CD4-positive, alpha-beta memory T cell (primary cell): ENCODE measurements around the gene LNPEP. TPM values are rescaled to one million over a fixed set of nuclear protein-coding genes. Genes with fewer than 3 reads are reported as not detected.
A peak's percentile ranks its signal among the peaks of the same experiment; 100 is the strongest.

Experiments used
- CTCF ChIA-PET: fragments of 350-600 bp; sonication (Branson Sonifier 250); formaldehyde crosslinking; loops from one replicate; lab custom pipeline; 2021; ENCODE audit warnings: inconsistent platforms; ENCODE audit not compliant: partially characterized antibody; lab: Charles Lee
- POLR2A ChIA-PET: fragments of 350-600 bp; sonication (Branson Sonifier 250); formaldehyde crosslinking; loops from one replicate; lab custom pipeline; 2021; ENCODE audit not compliant: partially characterized antibody; lab: Charles Lee
- DNase-seq, 5 donors: peaks; one replicate each; pipeline versions ENCODE4 v3.0.0 to v3.0.0-alpha.2; 2020 to 2022; ENCODE audit warnings: mixed read lengths in 1 of 5
- H3K27ac ChIP-seq: one replicate; pipeline ENCODE4 v1.7.0; 2013; ENCODE audit warnings: low read depth, low read length
- H3K27me3 ChIP-seq: 2 replicates; pipeline ENCODE4 v1.7.0; 2013; ENCODE audit warnings: mild to moderate bottlenecking, low read length, moderate library complexity; ENCODE audit not compliant: insufficient read depth
- H3K36me3 ChIP-seq: 2 replicates; pipeline ENCODE4 v1.7.0; 2013; ENCODE audit warnings: mild to moderate bottlenecking, low read length, moderate library complexity; ENCODE audit not compliant: insufficient read depth
- H3K4me1 ChIP-seq: 2 replicates; pipeline ENCODE4 v1.7.0; 2013; ENCODE audit warnings: mild to moderate bottlenecking, low read length, moderate library complexity; ENCODE audit not compliant: insufficient read depth
- H3K4me3 ChIP-seq, 2 donors: one replicate each; pipeline ENCODE4 v1.7.0; 2013; ENCODE audit warnings: low read length in 2 of 2, mild to moderate bottlenecking in 1 of 2
- H3K9me3 ChIP-seq, 2 donors: one replicate each; pipeline ENCODE4 v1.7.0; 2013; ENCODE audit warnings: low read length in 2 of 2, control low read depth in 1 of 2; ENCODE audit not compliant: control insufficient read depth in 1 of 2
- H3K27ac Mint-ChIP-seq, 7 donors: one replicate each; pipeline ENCODE4 v1.8.0; 2020 to 2021; ENCODE audit warnings: mixed read lengths in 7 of 7, mild to moderate bottlenecking in 6 of 7, inconsistent platforms in 3 of 7, moderate library complexity in 3 of 7
- H3K27me3 Mint-ChIP-seq, 2 donors: one replicate each; pipeline ENCODE4 v1.8.0; 2020 to 2021; ENCODE audit warnings: mixed read lengths in 2 of 2
- H3K36me3 Mint-ChIP-seq, 2 donors: one replicate each; pipeline ENCODE4 v1.8.0; 2020 to 2021; ENCODE audit warnings: mixed read lengths in 2 of 2, inconsistent platforms in 1 of 2, mild to moderate bottlenecking in 1 of 2
- H3K4me1 Mint-ChIP-seq, 4 donors: one replicate each; pipeline ENCODE4 v1.8.0; 2020 to 2021; ENCODE audit warnings: mixed read lengths in 4 of 4, mild to moderate bottlenecking in 1 of 4
- H3K4me3 Mint-ChIP-seq, 8 donors: one replicate each; pipeline ENCODE4 v1.8.0; 2020 to 2021; ENCODE audit warnings: mixed read lengths in 8 of 8, mild to moderate bottlenecking in 7 of 8, moderate library complexity in 6 of 8, inconsistent platforms in 3 of 8
- H3K9me3 Mint-ChIP-seq, 8 donors: one replicate each; pipeline ENCODE4 v1.8.0; 2020 to 2021; ENCODE audit warnings: mixed read lengths in 8 of 8, mild to moderate bottlenecking in 5 of 8, inconsistent platforms in 3 of 8, moderate library complexity in 1 of 8
- intact Hi-C: fragments of 100-400 bp; cut with micrococcal nuclease; formaldehyde crosslinking; loops from one replicate; pipeline ENCODE4 v1.15.1; 2023
- polyA plus RNA-seq, 2 donors: library from polyadenylated mRNA; unstranded; fragments of 300-500 nt; fragmentation: Illumina TruSeq; gene quantifications; one replicate each; pipeline ENCODE4 v1.2.3, GENCODE V29; 2021
- total RNA-seq, 2 experiments: library from RNA; stranded (reverse); gene quantifications; one replicate each; pipeline ENCODE4 v1.2.3, GENCODE V29; 2021

Gene LNPEP
- total and polyA plus RNA-seq, 4 experiments from 2014 or later = 23.5 to 97.3 (median 65.5) TPM

DNA sequence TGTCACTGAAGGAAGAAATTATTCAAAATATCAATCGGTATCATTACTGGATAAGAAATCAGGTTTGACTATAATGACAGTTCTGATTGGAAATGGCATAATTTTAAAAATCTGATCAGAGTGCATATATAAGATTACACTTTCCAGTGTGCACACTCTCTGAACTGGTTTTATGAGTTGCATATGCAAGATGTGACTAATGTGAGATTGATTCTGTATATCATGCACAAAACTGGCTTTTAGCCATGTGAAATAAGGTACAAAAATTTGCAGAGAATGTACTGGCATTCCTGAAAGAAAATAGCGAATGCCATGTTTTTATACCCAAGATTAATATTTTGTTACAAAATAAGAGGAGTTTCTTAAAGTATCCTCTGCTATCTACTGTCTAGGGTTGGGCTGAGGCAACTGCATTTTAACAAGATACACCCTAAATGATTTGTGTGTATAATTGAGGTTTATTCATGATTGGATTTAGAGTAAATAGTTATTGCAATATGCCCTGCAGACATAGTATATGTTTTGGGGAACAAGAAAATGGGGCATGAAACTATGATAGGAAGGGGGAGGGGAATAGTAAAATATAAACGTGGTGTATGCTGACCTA lies 70.7 kb downstream of the LNPEP start:
- no peaks in the 10 kb centered on the region for H3K9me3 Mint-ChIP-seq
- no peaks in the 10 kb centered on the region for H3K27me3 Mint-ChIP-seq
- Histone ChIP-seq H3K4me3 (no peak overlapping the region), H3K27ac (no peak overlapping the region), H3K36me3 (peaks cover 20% of the 10 kb centered on the region), H3K4me1 (peaks cover 29% of the 10 kb centered on the region), H3K9me3 (no peaks in the 10 kb centered on the region), H3K27me3 (no peaks in the 10 kb centered on the region)
- peak overlapping the region in 1 of 7 donors; percentile 46 for H3K27ac Mint-ChIP-seq
- H3K36me3 Mint-ChIP-seq = peaks cover 21 to 43% of the 10 kb centered on the region in 2 donors
- POLR2A ChIA-PET = interaction anchor here (0.7 kb wide), 1 partner anchor 55 kb away, joined by 3 read pairs; no protein-coding TSS in a partner anchor
- H3K4me1 Mint-ChIP-seq = peaks cover 17 to 30% (median 24%) of the 10 kb centered on the region in 4 donors
- CTCF ChIA-PET = interaction anchor here (0.9 kb wide), 1 partner anchor 137 kb away, joined by 4 read pairs; no protein-coding TSS in a partner anchor
- intact Hi-C loops = loop anchor here (5.0 to 10.0 kb wide), 2 partner anchors 34 to 252 kb away; no protein-coding TSS in a partner anchor
- DNase-seq = no peak
- no peak overlapping the region for H3K4me3 Mint-ChIP-seq

DNA sequence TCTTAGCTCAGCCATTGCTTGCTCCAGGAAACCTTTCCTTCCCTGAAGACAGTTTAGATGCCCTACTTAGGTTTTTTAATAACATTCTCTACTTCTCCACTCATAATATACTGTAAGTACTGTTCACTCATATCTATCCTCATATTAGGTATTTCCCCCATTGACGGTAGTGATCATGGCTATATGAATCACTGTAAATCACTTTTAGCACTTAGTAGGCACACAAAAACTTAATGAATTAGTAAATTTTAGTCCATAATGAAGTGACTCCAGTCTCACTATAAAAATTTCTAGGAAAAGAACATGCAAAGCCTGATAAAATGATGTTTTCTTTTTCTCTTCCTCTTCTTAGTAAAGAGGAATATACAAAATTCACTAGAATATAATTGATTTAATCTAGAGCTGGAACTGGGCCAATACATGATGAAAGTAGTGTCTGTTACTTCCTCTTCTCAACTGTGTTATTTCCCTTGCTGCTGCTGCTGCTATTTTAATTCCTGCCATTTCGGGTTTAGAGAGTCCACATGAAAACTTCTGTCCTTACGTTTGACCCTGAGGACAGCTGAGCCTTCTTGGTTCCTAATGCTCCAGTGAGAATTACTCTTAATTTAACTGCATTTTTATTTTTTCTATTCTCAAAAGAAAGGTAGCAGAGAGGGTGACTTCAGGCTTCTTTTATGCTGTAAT lies 73.5 kb downstream of the LNPEP start:
- Mint-ChIP-seq H3K27ac (peak overlapping the region in 5 of 7 donors; percentile 23 to 87 (median 66)), H3K36me3 (peaks cover 32 to 57% of the 10 kb centered on the region in 2 donors), H3K4me1 (peaks cover 17 to 32% (median 26%) of the 10 kb centered on the region in 4 donors), H3K9me3 (no peaks in the 10 kb centered on the region), H3K27me3 (no peaks in the 10 kb centered on the region), H3K4me3 (peak overlapping the region in 5 of 8 donors; percentile 7 to 66 (median 51))
- peak in 4 of 5 donors; percentile 31 to 47 (median 37) for DNase-seq
- Histone ChIP-seq H3K36me3 (peaks cover 27% of the 10 kb centered on the region), H3K27ac (no peak overlapping the region), H3K9me3 (no peaks in the 10 kb centered on the region), H3K27me3 (no peaks in the 10 kb centered on the region), H3K4me3 (no peak overlapping the region), H3K4me1 (peaks cover 24% of the 10 kb centered on the region)
- ChIA-PET CTCF (interaction anchor here (1.2 to 1.6 kb wide), 5 partner anchors 12 to 257 kb away, joined by 3 to 11 read pairs (median 5); no protein-coding TSS in a partner anchor), POLR2A (interaction anchor here (0.5 to 1.6 kb wide), 4 partner anchors 37 to 73 kb away, joined by 3 to 7 read pairs (median 3); partner anchors contain the start of gene LNPEP)
- intact Hi-C loops = loop anchor here (2.0 to 10.0 kb wide), 4 partner anchors 37 to 255 kb away; no protein-coding TSS in a partner anchor

DNA sequence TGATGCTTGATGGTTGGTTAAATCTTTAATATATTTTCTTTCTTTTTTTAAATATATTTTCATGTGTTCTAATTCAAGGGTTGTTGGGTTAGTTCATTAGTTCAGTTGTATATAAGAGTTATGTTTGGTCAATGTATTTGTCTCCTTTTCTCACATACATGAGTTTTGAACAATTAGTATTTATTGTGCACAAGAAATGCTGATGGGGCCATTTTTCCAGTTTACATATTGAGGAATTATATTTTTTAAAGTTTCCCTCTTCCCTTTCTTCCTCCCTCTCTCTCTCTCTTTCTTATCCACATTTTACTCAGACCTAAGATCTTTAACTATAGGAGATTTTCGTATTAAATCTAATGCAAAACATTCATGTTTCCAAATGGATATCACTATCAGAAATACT lies 74.0 kb downstream of the LNPEP start:
- H3K27ac Mint-ChIP-seq = peak overlapping the region in 2 of 7 donors; percentile 27 to 30
- H3K4me3 ChIP-seq = no peak overlapping the region
- H3K4me3 Mint-ChIP-seq = no peak overlapping the region
- intact Hi-C loops = loop anchor here (2.0 to 10.0 kb wide), 4 partner anchors 38 to 255 kb away; no protein-coding TSS in a partner anchor
- POLR2A ChIA-PET = interaction anchor here (1.6 kb wide), 1 partner anchor 74 kb away, joined by 7 read pairs; the partner anchor contains the start of gene LNPEP
- no peak for DNase-seq
- H3K27me3 ChIP-seq = no peaks in the 10 kb centered on the region
- H3K27ac ChIP-seq = no peak overlapping the region
- no peaks in the 10 kb centered on the region for H3K9me3 Mint-ChIP-seq
- peaks cover 20% of the 10 kb centered on the region for H3K4me1 ChIP-seq
- peaks cover 30 to 55% of the 10 kb centered on the region in 2 donors for H3K36me3 Mint-ChIP-seq
- no peaks in the 10 kb centered on the region for H3K27me3 Mint-ChIP-seq
- peaks cover 27% of the 10 kb centered on the region for H3K36me3 ChIP-seq
- CTCF ChIA-PET = interaction anchor here (1.2 to 1.6 kb wide), 4 partner anchors 13 to 257 kb away, joined by 4 to 11 read pairs (median 8); no protein-coding TSS in a partner anchor
- H3K4me1 Mint-ChIP-seq = peaks cover 12 to 27% (median 20%) of the 10 kb centered on the region in 4 donors
- H3K9me3 ChIP-seq = no peaks in the 10 kb centered on the region

DNA sequence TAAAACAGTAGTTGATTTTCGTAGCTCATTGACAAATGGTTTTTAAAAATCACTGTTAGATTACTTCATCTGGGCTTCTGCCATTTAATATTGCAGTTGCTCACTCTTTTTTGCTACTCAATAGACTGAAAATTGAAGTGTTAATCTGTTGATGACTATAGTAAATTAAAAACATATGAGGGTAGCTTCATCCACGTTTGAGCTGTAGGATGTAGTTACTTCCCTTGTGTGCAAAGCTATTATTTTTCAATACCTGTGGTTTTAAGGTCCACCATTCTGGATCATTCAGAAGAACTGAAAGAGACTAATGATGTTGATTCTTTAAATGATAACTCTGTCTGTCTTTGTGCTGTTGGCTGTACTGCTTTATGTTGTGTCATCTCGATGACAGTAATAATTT lies 74.7 kb downstream of the LNPEP start:
- CTCF ChIA-PET = interaction anchor here (0.7 to 1.2 kb wide), 4 partner anchors 23 to 258 kb away, joined by 3 to 7 read pairs (median 4); no protein-coding TSS in a partner anchor
- H3K36me3 ChIP-seq = peaks cover 23% of the 10 kb centered on the region
- H3K27me3 ChIP-seq = no peaks in the 10 kb centered on the region
- no peak overlapping the region for H3K4me3 Mint-ChIP-seq
- no peaks in the 10 kb centered on the region for H3K27me3 Mint-ChIP-seq
- H3K4me1 ChIP-seq = peaks cover 15% of the 10 kb centered on the region
- no peak overlapping the region for H3K27ac ChIP-seq
- no peak for DNase-seq
- peaks cover 14 to 31% (median 20%) of the 10 kb centered on the region in 4 donors for H3K4me1 Mint-ChIP-seq
- peak overlapping the region in 2 of 7 donors; percentile 11 to 66 for H3K27ac Mint-ChIP-seq
- intact Hi-C loops = no loop called here
- H3K9me3 Mint-ChIP-seq = no peaks in the 10 kb centered on the region
- H3K36me3 Mint-ChIP-seq = peaks cover 37 to 57% of the 10 kb centered on the region in 2 donors
- H3K4me3 ChIP-seq = no peak overlapping the region
- POLR2A ChIA-PET = interaction anchor here (1.1 to 2.0 kb wide), 3 partner anchors 17 to 77 kb away, joined by 3 to 7 read pairs (median 3); partner anchors contain the start of gene LNPEP
- H3K9me3 ChIP-seq = no peaks in the 10 kb centered on the region

DNA sequence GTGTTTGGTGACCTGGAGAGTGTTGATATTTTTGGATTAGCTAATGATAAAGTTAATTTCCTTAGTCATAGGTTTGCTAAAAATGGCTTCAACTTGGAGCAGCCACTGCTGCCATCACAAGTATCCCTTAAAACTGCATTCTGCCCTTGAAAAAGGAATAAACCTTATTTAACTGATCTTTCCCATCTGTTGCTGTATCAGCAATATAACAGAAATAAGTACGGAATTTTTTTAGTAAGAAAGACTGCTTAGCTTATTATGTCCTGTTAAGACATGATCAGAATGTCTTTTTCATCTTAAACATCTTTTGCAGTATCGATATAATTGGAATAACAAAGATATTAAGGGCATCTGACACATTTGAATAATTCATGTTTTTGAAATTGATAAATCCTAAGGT lies 75.7 kb downstream of the LNPEP start:
- H3K36me3 ChIP-seq = peaks cover 21% of the 10 kb centered on the region
- ChIA-PET POLR2A (interaction anchor here (1.5 to 2.0 kb wide), 2 partner anchors 18 to 76 kb away, joined by 3 to 7 read pairs; partner anchors contain the start of gene LNPEP), CTCF (interaction anchor here (0.6 to 1.3 kb wide), 5 partner anchors 14 to 259 kb away, joined by 3 to 6 read pairs (median 3); partner anchors contain the start of gene ERAP1)
- H3K36me3 Mint-ChIP-seq = peaks cover 42 to 56% of the 10 kb centered on the region in 2 donors
- DNase-seq = no peak
- H3K27ac Mint-ChIP-seq = peak overlapping the region in 1 of 7 donors; percentile 12
- intact Hi-C loops = no loop called here
- no peaks in the 10 kb centered on the region for H3K9me3 Mint-ChIP-seq
- H3K27me3 Mint-ChIP-seq = no peaks in the 10 kb centered on the region
- no peak overlapping the region for H3K4me3 Mint-ChIP-seq
- H3K27me3 ChIP-seq = no peaks in the 10 kb centered on the region
- H3K4me1 ChIP-seq = peaks cover 15% of the 10 kb centered on the region
- no peak overlapping the region for H3K27ac ChIP-seq
- H3K4me3 ChIP-seq = no peak overlapping the region
- H3K4me1 Mint-ChIP-seq = peaks cover 14 to 31% (median 20%) of the 10 kb centered on the region in 4 donors
- no peaks in the 10 kb centered on the region for H3K9me3 ChIP-seq

DNA sequence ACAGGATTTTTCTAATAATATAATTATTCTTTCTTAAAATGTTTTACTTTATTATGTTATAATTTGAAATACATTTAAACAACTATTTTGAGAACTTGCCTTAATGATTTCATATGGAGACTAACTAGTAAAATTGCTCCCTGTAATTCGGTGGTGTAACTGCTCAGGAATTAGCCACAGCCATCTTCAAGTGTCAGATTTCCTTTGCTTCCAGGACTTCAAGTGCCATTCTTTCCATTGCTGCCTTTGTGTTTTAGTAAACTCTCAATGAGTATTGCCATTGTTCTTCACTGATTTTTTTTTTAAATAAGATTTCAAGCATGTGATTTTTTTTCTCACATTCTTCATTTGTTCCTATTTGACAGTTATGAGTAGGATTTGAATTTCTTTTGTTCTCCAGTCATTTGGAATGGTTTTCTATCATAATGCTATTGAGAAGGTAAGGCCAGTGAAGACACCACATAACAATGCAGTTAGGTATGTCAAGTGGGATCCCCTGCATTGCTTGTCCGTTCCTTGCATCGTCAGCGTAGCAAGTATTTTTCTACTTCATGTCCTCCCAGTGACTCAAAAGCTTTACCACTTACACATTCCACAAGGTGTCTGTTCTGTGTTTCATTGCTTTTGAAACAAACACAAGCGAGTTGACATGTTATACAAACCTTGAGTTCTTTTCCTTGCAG lies 83.7 kb downstream of the LNPEP start:
- H3K4me1 Mint-ChIP-seq = peaks cover 5 to 25% (median 16%) of the 10 kb centered on the region in 4 donors
- ChIA-PET CTCF (interaction anchor here (1.7 kb wide), 1 partner anchor 151 kb away, joined by 5 read pairs; no protein-coding TSS in a partner anchor), POLR2A (no interaction called here)
- H3K27me3 Mint-ChIP-seq = no peaks in the 10 kb centered on the region
- Histone ChIP-seq H3K36me3 (peaks cover 43% of the 10 kb centered on the region), H3K27ac (no peak overlapping the region), H3K9me3 (no peaks in the 10 kb centered on the region), H3K27me3 (no peaks in the 10 kb centered on the region), H3K4me1 (no peaks in the 10 kb centered on the region), H3K4me3 (no peak overlapping the region)
- H3K27ac Mint-ChIP-seq = peak overlapping the region in 3 of 7 donors; percentile 3 to 61 (median 27)
- no peak overlapping the region for H3K4me3 Mint-ChIP-seq
- H3K9me3 Mint-ChIP-seq = no peaks in the 10 kb centered on the region
- no peak for DNase-seq
- peaks cover 66 to 78% of the 10 kb centered on the region in 2 donors for H3K36me3 Mint-ChIP-seq
- intact Hi-C loops = no loop called here
